PC-9 (cell line): ENCODE data around the gene RAB11A. TPM values are rescaled to one million over a fixed set of nuclear protein-coding genes. Genes with fewer than 3 reads are reported as not detected.

ENCODE experiments used
- BruUV-seq: library from RNA; stranded (reverse); fragments of 400-500 nt; replicated peaks from 2 replicates; lab custom pipeline; 2021; lab: Mats Ljungman, UMichigan
- CTCF ChIA-PET: fragments of 300-600 bp; sonication (Branson Sonifier 250); formaldehyde crosslinking; loops from one replicate; lab custom pipeline; 2022; ENCODE audit warnings: antibody characterized with exemption; lab: Charles Lee
- POLR2A ChIA-PET: fragments of 300-600 bp; sonication (Branson Sonifier 250); formaldehyde crosslinking; loops from one replicate; lab custom pipeline; 2022; ENCODE audit warnings: antibody characterized with exemption; ENCODE audit not compliant: unreplicated experiment; lab: Charles Lee
- DNase-seq, 2 experiments: peaks; one replicate each; pipeline versions ENCODE4 v3.0.0 to v3.0.0-alpha.2; 2015 to 2022; ENCODE audit warnings: mixed read lengths in 1 of 2
- H2AFZ ChIP-seq: fragments of 200-600 bp; sonication (generic); 2 replicates; pipeline ENCODE4 v1.8.1; 2017; ENCODE audit warnings: antibody characterized with exemption
- H3F3A ChIP-seq: fragments of 200-600 bp; sonication (generic); 2 replicates; pipeline ENCODE4 v1.8.1; 2017; ENCODE audit warnings: antibody characterized with exemption, mild to moderate bottlenecking, low read depth; ENCODE audit not compliant: insufficient read depth
- H3K27ac ChIP-seq: fragments of 200-600 bp; sonication (generic); 2 replicates; pipeline ENCODE4 v1.6.1; 2016; ENCODE audit warnings: mixed run types
- H3K27me3 ChIP-seq: fragments of 200-600 bp; sonication (generic); 2 replicates; pipeline ENCODE4 v1.6.1; 2016; ENCODE audit warnings: low read depth, mixed run types; ENCODE audit not compliant: insufficient read depth
- H3K36me3 ChIP-seq: fragments of 200-600 bp; sonication (generic); 2 replicates; pipeline ENCODE4 v1.6.1; 2016; ENCODE audit warnings: low read depth, mixed run types
- H3K4me1 ChIP-seq: fragments of 200-600 bp; sonication (generic); replicated peaks from 2 replicates; pipeline ENCODE4 v1.6.1; 2016; ENCODE audit warnings: mixed run types; ENCODE audit not compliant: insufficient read depth
- H3K4me2 ChIP-seq: fragments of 200-600 bp; sonication (generic); 2 replicates; pipeline ENCODE4 v1.6.1; 2017; ENCODE audit warnings: mixed run types
- H3K4me3 ChIP-seq: fragments of 200-600 bp; sonication (generic); 2 replicates; pipeline ENCODE4 v1.6.1; 2016; ENCODE audit warnings: mixed run types
- H3K79me2 ChIP-seq: fragments of 200-600 bp; sonication (generic); 2 replicates; pipeline ENCODE4 v1.6.1; 2017; ENCODE audit warnings: low read depth, mixed run types
- H3K9me2 ChIP-seq: fragments of 200-600 bp; sonication (generic); 2 replicates; pipeline ENCODE4 v1.8.1; 2017; ENCODE audit warnings: mild to moderate bottlenecking; ENCODE audit not compliant: insufficient read depth
- H3K9me3 ChIP-seq: fragments of 200-600 bp; sonication (generic); 2 replicates; pipeline ENCODE4 v1.8.1; 2016; ENCODE audit warnings: low read depth; ENCODE audit not compliant: insufficient read depth
- H4K20me1 ChIP-seq: fragments of 200-600 bp; sonication (generic); 2 replicates; pipeline ENCODE4 v1.8.1; 2017; ENCODE audit not compliant: insufficient read depth
- CTCF ChIP-seq: fragments of 200-600 bp; sonication (generic); conservative IDR thresholded peaks from 2 replicates; pipeline ENCODE4 v1.6.1; 2017; ENCODE audit warnings: mixed run types, antibody characterized with exemption, mild to moderate bottlenecking, moderate library complexity
- EZH2 ChIP-seq: fragments of 200-600 bp; sonication (generic); IDR thresholded peaks from 2 replicates; pipeline ENCODE4 v1.8.0; 2017; ENCODE audit warnings: antibody characterized with exemption, low read depth
- intact Hi-C: fragments of 100-400 bp; cut with micrococcal nuclease; formaldehyde crosslinking; loops from one replicate; pipeline ENCODE4 v1.10.0; 2022; ENCODE audit not compliant: unreplicated experiment
- total RNA-seq: library from RNA; stranded (reverse); gene quantifications from 2 replicates; pipeline ENCODE4 v1.2.3, GENCODE V29; 2021

Gene RAB11A
- total RNA-seq, 1 experiment from 2014 or later, result 233 TPM

- no peak for DNase-seq
- no TSS peak for BruUV-seq
Measured at GRCh38 chr15:65920121-65920520, 50.8 kb downstream of the RAB11A start.

GRCh38 chr15:65920825-65921309, 51.6 kb downstream of the RAB11A start:
- Histone ChIP-seq H3K27me3 (no peaks in the 10 kb centered on the region), H3K79me2 (no peaks in the 10 kb centered on the region), H3F3A (no peaks in the 10 kb centered on the region), H3K4me3 (no peak overlapping the region), H3K4me2 (no peak overlapping the region), H3K36me3 (no peaks in the 10 kb centered on the region), H3K9me3 (no peaks in the 10 kb centered on the region), H3K27ac (no peak overlapping the region), H3K4me1 (no peaks in the 10 kb centered on the region), H3K9me2 (no peaks in the 10 kb centered on the region), H2AFZ (no peak overlapping the region), H4K20me1 (no peaks in the 10 kb centered on the region)
- no peak for DNase-seq
- TF ChIP-seq CTCF, result no peak
- no peak for TF ChIP-seq EZH2
- intact Hi-C loops, result no loop called here
- CTCF ChIA-PET, result interaction anchor here (0.5 kb wide), 1 partner anchor 27 kb away, joined by 7 read pairs; no protein-coding TSS in a partner anchor
- no TSS peak for BruUV-seq
- POLR2A ChIA-PET, result no interaction called here

More at GRCh38 chr15:65920121-65920520, 50.8 kb downstream of the RAB11A start:
- CTCF ChIA-PET, result no interaction called here
- no peak overlapping the region for H2AFZ ChIP-seq
- no peaks in the 10 kb centered on the region for H4K20me1 ChIP-seq
- H3K4me1 ChIP-seq, result no peaks in the 10 kb centered on the region
- H3F3A ChIP-seq, result no peaks in the 10 kb centered on the region
- no peak overlapping the region for H3K27ac ChIP-seq
- H3K4me2 ChIP-seq, result no peak overlapping the region
- no peaks in the 10 kb centered on the region for H3K79me2 ChIP-seq
- TF ChIP-seq CTCF, result no peak
- no peak for TF ChIP-seq EZH2
- H3K27me3 ChIP-seq, result no peaks in the 10 kb centered on the region
- POLR2A ChIA-PET, result no interaction called here
- H3K9me3 ChIP-seq, result no peaks in the 10 kb centered on the region
- no peaks in the 10 kb centered on the region for H3K36me3 ChIP-seq
- H3K4me3 ChIP-seq, result no peak overlapping the region
- H3K9me2 ChIP-seq, result no peaks in the 10 kb centered on the region
- intact Hi-C loops, result no loop called here

- H3K9me2 ChIP-seq, result no peaks in the 10 kb centered on the region
- H4K20me1 ChIP-seq, result no peaks in the 10 kb centered on the region
- H3K27ac ChIP-seq, result no peak overlapping the region
- no peak overlapping the region for H2AFZ ChIP-seq
- DNase-seq, result no peak
- no peaks in the 10 kb centered on the region for H3K79me2 ChIP-seq
- H3F3A ChIP-seq, result no peaks in the 10 kb centered on the region
- H3K4me1 ChIP-seq, result no peaks in the 10 kb centered on the region
- ChIA-PET CTCF (no interaction called here), POLR2A (no interaction called here)
- no peak overlapping the region for H3K4me3 ChIP-seq
- H3K4me2 ChIP-seq, result no peak overlapping the region
- TF ChIP-seq CTCF (no peak), EZH2 (no peak)
- H3K36me3 ChIP-seq, result no peaks in the 10 kb centered on the region
- no peaks in the 10 kb centered on the region for H3K9me3 ChIP-seq
- no peaks in the 10 kb centered on the region for H3K27me3 ChIP-seq
- intact Hi-C loops, result no loop called here
- no TSS peak for BruUV-seq
Measured at GRCh38 chr15:65921780-65922179, 52.5 kb downstream of the RAB11A start.
